ENCODE results near the gene NFIB. TPM values are rescaled to one million over a fixed set of nuclear protein-coding genes. Genes with fewer than 3 reads are reported as not detected.

The NFIB gene
- total RNA-seq, 1 donor from 2014 or later: 9.4 TPM

DNA sequence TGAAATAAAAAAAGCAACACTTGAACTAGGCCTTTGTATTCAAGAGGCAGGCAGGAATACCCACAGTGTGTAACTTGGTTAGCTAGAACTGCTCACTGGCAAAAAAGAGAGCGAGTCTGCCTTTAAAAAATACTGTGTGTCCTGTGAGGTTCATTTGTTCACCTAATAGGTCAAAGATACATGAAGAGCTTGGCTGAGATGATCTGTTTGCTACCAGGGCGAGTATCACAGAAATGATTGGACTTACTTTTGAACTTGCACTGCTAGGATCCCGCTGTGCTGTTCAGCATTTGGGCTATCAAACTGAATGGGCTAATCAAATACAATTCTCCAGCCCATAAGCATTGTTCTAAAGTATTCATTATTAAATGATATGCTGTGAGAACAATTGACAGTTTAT lies 229.1 kb downstream of the NFIB start:
- no peaks in the 10 kb centered on the region for H3K36me3 ChIP-seq (ENCODE audit: insufficient read depth, low read length)
- no peaks in the 10 kb centered on the region for H4K20me1 ChIP-seq (ENCODE audit: insufficient read depth, low read length)
- no peaks in the 10 kb centered on the region for H3K36me3 Mint-ChIP-seq (ENCODE audit: low read depth, unreplicated experiment)
- peaks cover 13% of the 10 kb centered on the region for H3K4me1 ChIP-seq (ENCODE audit: insufficient read depth, low read length)
- no peak overlapping the region for H3K9ac ChIP-seq (ENCODE audit: low read length)
- H3K27ac Mint-ChIP-seq (ENCODE audit: unreplicated experiment): no peak overlapping the region
- H3K4me3 ChIP-seq (ENCODE audit: insufficient read depth, low read depth, low read length): no peak overlapping the region
- no peaks in the 10 kb centered on the region for H3K9me3 ChIP-seq (ENCODE audit: insufficient read depth, low read depth, low read length)
- H3K9me3 Mint-ChIP-seq (ENCODE audit: unreplicated experiment): no peaks in the 10 kb centered on the region
- H3K27ac ChIP-seq (ENCODE audit: low read depth, low read length): no peak overlapping the region
- no peak for DNase-seq (ENCODE audit: low read depth)
- H3K4me1 Mint-ChIP-seq (ENCODE audit: low read depth, unreplicated experiment): peaks cover 19% of the 10 kb centered on the region
- no peak overlapping the region for H3K4me3 Mint-ChIP-seq (ENCODE audit: unreplicated experiment)
- no peak for TF ChIP-seq CTCF (IDR thresholded peaks at IDR 0.05; ENCODE audit: insufficient read depth, low read depth, low read length)
- no peak for TF ChIP-seq EZH2 (IDR thresholded peaks at IDR 0.05; ENCODE audit: insufficient read depth, low read length)
- H2AFZ ChIP-seq (ENCODE audit: low read depth, low read length): no peak overlapping the region
- H3K27me3 ChIP-seq (ENCODE audit: insufficient read depth, low read length): no peaks in the 10 kb centered on the region
- no peak for FAIRE-seq
- H3K79me2 ChIP-seq (ENCODE audit: insufficient read depth, low read length): no peaks in the 10 kb centered on the region
- no peak overlapping the region for H3K4me2 ChIP-seq (ENCODE audit: low read length)
- peaks cover 2% of the 10 kb centered on the region for H3K27me3 Mint-ChIP-seq (ENCODE audit: low read depth, unreplicated experiment)

- Mint-ChIP-seq H3K27me3 (ENCODE audit: low read depth, unreplicated experiment) (peaks cover 2% of the 10 kb centered on the region), H3K4me1 (ENCODE audit: low read depth, unreplicated experiment) (peaks cover 10% of the 10 kb centered on the region), H3K9me3 (ENCODE audit: unreplicated experiment) (no peaks in the 10 kb centered on the region), H3K27ac (ENCODE audit: unreplicated experiment) (no peak overlapping the region), H3K36me3 (ENCODE audit: low read depth, unreplicated experiment) (no peaks in the 10 kb centered on the region), H3K4me3 (ENCODE audit: unreplicated experiment) (no peak overlapping the region)
- H4K20me1 ChIP-seq (ENCODE audit: insufficient read depth, low read length): no peaks in the 10 kb centered on the region
- no peaks in the 10 kb centered on the region for H3K79me2 ChIP-seq (ENCODE audit: insufficient read depth, low read length)
- no peaks in the 10 kb centered on the region for H3K36me3 ChIP-seq (ENCODE audit: insufficient read depth, low read length)
- no peaks in the 10 kb centered on the region for H3K9me3 ChIP-seq (ENCODE audit: insufficient read depth, low read depth, low read length)
- DNase-seq (ENCODE audit: low read depth): no peak
- no peak overlapping the region for H3K4me3 ChIP-seq (ENCODE audit: insufficient read depth, low read depth, low read length)
- H3K4me1 ChIP-seq (ENCODE audit: insufficient read depth, low read length): peaks cover 13% of the 10 kb centered on the region
- no peak overlapping the region for H3K4me2 ChIP-seq (ENCODE audit: low read length)
- H3K9ac ChIP-seq (ENCODE audit: low read length): no peak overlapping the region
- no peak overlapping the region for H2AFZ ChIP-seq (ENCODE audit: low read depth, low read length)
- H3K27ac ChIP-seq (ENCODE audit: low read depth, low read length): no peak overlapping the region
- no peak for FAIRE-seq
- no peaks in the 10 kb centered on the region for H3K27me3 ChIP-seq (ENCODE audit: insufficient read depth, low read length)
- TF ChIP-seq CTCF (IDR thresholded peaks at IDR 0.05; ENCODE audit: insufficient read depth, low read depth, low read length): no peak
- no peak for TF ChIP-seq EZH2 (IDR thresholded peaks at IDR 0.05; ENCODE audit: insufficient read depth, low read length)
These were observed 230.6 kb downstream of the NFIB start for GRCh38 chr9:14083366-14083765.

DNA sequence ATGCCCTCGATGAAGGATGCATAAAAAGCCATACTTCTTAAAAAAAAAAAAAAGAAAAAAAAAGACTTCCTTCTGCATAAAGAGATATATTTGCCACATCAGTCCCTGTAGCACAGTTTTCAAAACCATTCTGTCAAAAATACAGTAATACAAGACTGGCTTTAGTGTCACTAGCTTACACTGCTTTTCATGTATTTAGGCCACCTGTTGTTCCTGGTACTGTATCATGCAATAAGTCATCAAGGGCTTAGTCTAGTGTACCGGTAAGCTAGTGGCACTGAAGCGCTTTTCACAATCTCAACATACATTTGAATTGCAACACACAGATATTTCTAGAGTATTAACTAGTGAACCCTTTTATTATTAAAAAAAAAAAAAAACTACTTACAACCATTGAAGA lies 231.2 kb downstream of the NFIB start:
- H3K27ac Mint-ChIP-seq (ENCODE audit: unreplicated experiment): no peak overlapping the region
- Histone ChIP-seq H3K4me1 (ENCODE audit: insufficient read depth, low read length) (peaks cover 13% of the 10 kb centered on the region), H3K4me2 (ENCODE audit: low read length) (no peak overlapping the region), H3K36me3 (ENCODE audit: insufficient read depth, low read length) (no peaks in the 10 kb centered on the region), H3K79me2 (ENCODE audit: insufficient read depth, low read length) (no peaks in the 10 kb centered on the region), H3K4me3 (ENCODE audit: insufficient read depth, low read depth, low read length) (no peak overlapping the region), H3K27me3 (ENCODE audit: insufficient read depth, low read length) (no peaks in the 10 kb centered on the region), H3K9ac (ENCODE audit: low read length) (no peak overlapping the region), H3K9me3 (ENCODE audit: insufficient read depth, low read depth, low read length) (no peaks in the 10 kb centered on the region), H3K27ac (ENCODE audit: low read depth, low read length) (no peak overlapping the region), H4K20me1 (ENCODE audit: insufficient read depth, low read length) (no peaks in the 10 kb centered on the region), H2AFZ (ENCODE audit: low read depth, low read length) (no peak overlapping the region)
- no peaks in the 10 kb centered on the region for H3K9me3 Mint-ChIP-seq (ENCODE audit: unreplicated experiment)
- H3K4me1 Mint-ChIP-seq (ENCODE audit: low read depth, unreplicated experiment): peaks cover 10% of the 10 kb centered on the region
- no peaks in the 10 kb centered on the region for H3K36me3 Mint-ChIP-seq (ENCODE audit: low read depth, unreplicated experiment)
- peaks cover 2% of the 10 kb centered on the region for H3K27me3 Mint-ChIP-seq (ENCODE audit: low read depth, unreplicated experiment)
- DNase-seq (ENCODE audit: low read depth): no peak
- no peak for TF ChIP-seq CTCF (IDR thresholded peaks at IDR 0.05; ENCODE audit: insufficient read depth, low read depth, low read length)
- TF ChIP-seq EZH2 (IDR thresholded peaks at IDR 0.05; ENCODE audit: insufficient read depth, low read length): no peak
- no peak for FAIRE-seq
- H3K4me3 Mint-ChIP-seq (ENCODE audit: unreplicated experiment): no peak overlapping the region
